BJ (cell line): ENCODE results near the gene PRRX1. TPM values are rescaled to one million over a fixed set of nuclear protein-coding genes. Genes with fewer than 3 reads are reported as not detected.

ENCODE experiments used
- CTCF ChIA-PET: fragments of 350-600 bp; formaldehyde crosslinking; extraction: SDS; loops from one replicate; lab custom pipeline; 2021; ENCODE audit warnings: antibody characterized with exemption, inconsistent platforms; lab: Yijun Ruan, JAX
- POLR2A ChIA-PET: fragments of 300-600 bp; sonication (Branson Sonifier 250); formaldehyde crosslinking; extraction: SDS; loops from one replicate; lab custom pipeline; 2021; ENCODE audit warnings: antibody characterized with exemption; lab: Charles Lee
- DNase-seq: peaks from one replicate; pipeline ENCODE4 v3.0.0-alpha.2; 2011; ENCODE audit warnings: low read depth
- H3K27me3 ChIP-seq: 2 replicates; pipeline ENCODE4 v1.6.0; 2011; ENCODE audit warnings: low read length; ENCODE audit not compliant: control insufficient read depth, insufficient read depth
- H3K36me3 ChIP-seq: 2 replicates; pipeline ENCODE4 v1.5.1; 2011; ENCODE audit warnings: low read length; ENCODE audit not compliant: control insufficient read depth, insufficient read depth
- H3K4me3 ChIP-seq: 2 replicates; pipeline ENCODE4 v1.5.1; 2011; ENCODE audit warnings: low read depth, mild to moderate bottlenecking, control low read depth, low read length
- CTCF ChIP-seq: IDR thresholded peaks from 2 replicates; pipeline ENCODE4 v1.5.1; 2011; ENCODE audit warnings: low read depth, mild to moderate bottlenecking, control low read depth, inconsistent platforms, low read length, moderate library complexity; ENCODE audit not compliant: insufficient read depth
- polyA plus RNA-seq: library from polyadenylated mRNA; depleted of rRNA; stranded (reverse); fragments of >200 nt; gene quantifications from 2 replicates; pipeline ENCODE4 v1.2.3, GENCODE V29; 2011

Gene PRRX1
- polyA plus RNA-seq, 1 experiment = 152 TPM

- CTCF ChIA-PET = interaction anchor here (0.6 to 3.8 kb wide), 4 partner anchors 21 to 261 kb away, joined by 3 to 16 read pairs (median 4); partner anchors contain the start of gene GORAB
- Histone ChIP-seq H3K27me3 (no peaks in the 10 kb centered on the region), H3K36me3 (0 out of 2 replicates have a peak, but pooled peaks cover 2% of the 10 kb centered on the region), H3K4me3 (no peak overlapping the region)
- no peak for DNase-seq
- no peak for TF ChIP-seq CTCF
- POLR2A ChIA-PET = no interaction called here
Observed at GRCh38 chr1:170669107-170669445, 5.1 kb downstream of the PRRX1 start.

GRCh38 chr1:170669586-170670530, 5.9 kb downstream of the PRRX1 start:
- no peak for TF ChIP-seq CTCF
- no peak overlapping the region for H3K4me3 ChIP-seq
- H3K27me3 ChIP-seq = no peaks in the 10 kb centered on the region
- ChIA-PET CTCF (interaction anchor here (0.6 to 3.8 kb wide), 2 partner anchors 20 to 40 kb away, joined by 3 to 16 read pairs; no protein-coding TSS in a partner anchor), POLR2A (no interaction called here)
- DNase-seq = no peak
- H3K36me3 ChIP-seq = 0 out of 2 replicates have a peak, but pooled peaks cover 2% of the 10 kb centered on the region

GRCh38 chr1:170670802-170671628, 7.1 kb downstream of the PRRX1 start:
- Histone ChIP-seq H3K4me3 (no peak overlapping the region), H3K27me3 (no peaks in the 10 kb centered on the region), H3K36me3 (0 out of 2 replicates have a peak, but pooled peaks cover 2% of the 10 kb centered on the region)
- POLR2A ChIA-PET = no interaction called here
- peak; percentile 13; the same call in 1 of the 2 replicates for TF ChIP-seq CTCF
- CTCF ChIA-PET = no interaction called here
- no peak for DNase-seq

GRCh38 chr1:170671629-170671963, 7.7 kb downstream of the PRRX1 start:
- TF ChIP-seq CTCF = no peak
- CTCF ChIA-PET = no interaction called here
- POLR2A ChIA-PET = no interaction called here
- no peaks in the 10 kb centered on the region for H3K36me3 ChIP-seq
- H3K27me3 ChIP-seq = no peaks in the 10 kb centered on the region
- H3K4me3 ChIP-seq = no peak overlapping the region
- DNase-seq = no peak

- no peak for TF ChIP-seq CTCF
- H3K27me3 ChIP-seq = no peaks in the 10 kb centered on the region
- POLR2A ChIA-PET = no interaction called here
- no peaks in the 10 kb centered on the region for H3K36me3 ChIP-seq
- no peak overlapping the region for H3K4me3 ChIP-seq
- CTCF ChIA-PET = interaction anchor here (1.1 kb wide), 1 partner anchor 13 kb away, joined by 3 read pairs; no protein-coding TSS in a partner anchor
- no peak for DNase-seq
Observed at GRCh38 chr1:170672316-170672715, 8.4 kb downstream of the PRRX1 start.
